Measurements from ENCODE around the gene PLEKHA6. TPM values are rescaled to one million over a fixed set of nuclear protein-coding genes. Genes with fewer than 3 reads are reported as not detected.

Gene PLEKHA6
- total and polyA plus RNA-seq, 2 donors (not counting 1 experiment from before 2014, with no cell fraction given), result 0.31 to 0.47 TPM

- H3K4me3 Mint-ChIP-seq, result no peak overlapping the region
- TF ChIP-seq EZH2 (IDR thresholded peaks at IDR 0.05; ENCODE audit: borderline replicate concordance, insufficient read depth, low read depth, low read length, poor library complexity, severe bottlenecking), result no peak
- no peak for TF ChIP-seq CTCF (IDR thresholded peaks at IDR 0.05)
- peaks cover 23% of the 10 kb centered on the region for H3K27me3 Mint-ChIP-seq
- Histone ChIP-seq H3K9me3 (ENCODE audit: control extremely low read depth in 1 of 3, control insufficient read depth in 2 of 3, insufficient read depth in 1 of 3, low read length in 2 of 3) (no peaks in the 10 kb centered on the region), H3K4me3 (ENCODE audit: control extremely low read depth in 1 of 5, extremely low read depth in 1 of 5, insufficient read depth in 1 of 5, low read depth in 2 of 5, low read length in 4 of 5) (no peak overlapping the region), H2AFZ (ENCODE audit: insufficient read depth, low read depth, low read length, poor library complexity, severe bottlenecking) (no peak overlapping the region), H3K9ac (ENCODE audit: low read length) (no peak overlapping the region), H3K36me3 (replicated peaks in 1 of 2; ENCODE audit: control extremely low read depth in 1 of 2, control insufficient read depth in 1 of 2, extremely low read depth in 1 of 2, insufficient read depth in 2 of 2, low read length in 1 of 2) (no peaks in the 10 kb centered on the region), H3K27ac (ENCODE audit: low read length in 2 of 2) (no peak overlapping the region), H3K27me3 (replicated peaks in 1 of 4; ENCODE audit: control extremely low read depth in 1 of 4, control insufficient read depth in 3 of 4, insufficient read depth in 4 of 4, low read length in 3 of 4) (peaks cover 0 to 13% (median 1%) of the 10 kb centered on the region in 4 experiments), H4K20me1 (ENCODE audit: control insufficient read depth, insufficient read depth, low read length, poor library complexity, severe bottlenecking) (no peaks in the 10 kb centered on the region), H3K4me2 (replicated peaks; ENCODE audit: low read depth, low read length, poor library complexity, severe bottlenecking) (no peak overlapping the region), H3K4me1 (ENCODE audit: control insufficient read depth in 2 of 2, insufficient read depth in 2 of 2, low read length in 2 of 2) (no peaks in the 10 kb centered on the region), H3K79me2 (ENCODE audit: control insufficient read depth, insufficient read depth, low read length) (no peaks in the 10 kb centered on the region)
- ChIA-PET CTCF (interaction anchor here (1.1 kb wide), 1 partner anchor 21 kb away, joined by 3 read pairs; no protein-coding TSS in a partner anchor), POLR2A (no interaction called here)
- H3K4me1 Mint-ChIP-seq, result no peaks in the 10 kb centered on the region
- no peak for ATAC-seq (ENCODE audit: low read depth)
- WGBS (ENCODE audit: insufficient coverage), result 95% methylated on average over 12 of the region's 12 CpGs
- no peak for DNase-seq
- intact Hi-C loops (cut with micrococcal nuclease), result no loop called here
- no peaks in the 10 kb centered on the region for H3K9me3 Mint-ChIP-seq (ENCODE audit: insufficient read depth)
- no peak overlapping the region for H3K27ac Mint-ChIP-seq
Observed at GRCh38 chr1:204340081-204340889, 19.4 kb downstream of the PLEKHA6 start.

- ATAC-seq (ENCODE audit: low read depth) (no peak), DNase-seq (no peak)
- no peak overlapping the region for H3K9ac ChIP-seq (ENCODE audit: low read length)
- CTCF ChIA-PET, result interaction anchor here (1.1 kb wide), 1 partner anchor 22 kb away, joined by 3 read pairs; no protein-coding TSS in a partner anchor
- Mint-ChIP-seq H3K4me1 (no peaks in the 10 kb centered on the region), H3K27me3 (peaks cover 15% of the 10 kb centered on the region), H3K27ac (no peak overlapping the region), H3K4me3 (no peak overlapping the region), H3K9me3 (ENCODE audit: insufficient read depth) (no peaks in the 10 kb centered on the region)
- H3K79me2 ChIP-seq (ENCODE audit: control insufficient read depth, insufficient read depth, low read length), result no peaks in the 10 kb centered on the region
- intact Hi-C loops (cut with micrococcal nuclease), result no loop called here
- no peak for TF ChIP-seq EZH2 (IDR thresholded peaks at IDR 0.05; ENCODE audit: borderline replicate concordance, insufficient read depth, low read depth, low read length, poor library complexity, severe bottlenecking)
- no peak for TF ChIP-seq CTCF (IDR thresholded peaks at IDR 0.05)
- H3K4me3 ChIP-seq (ENCODE audit: control extremely low read depth in 1 of 5, extremely low read depth in 1 of 5, insufficient read depth in 1 of 5, low read depth in 2 of 5, low read length in 4 of 5), result no peak overlapping the region
- no peak overlapping the region for H3K4me2 ChIP-seq (replicated peaks; ENCODE audit: low read depth, low read length, poor library complexity, severe bottlenecking)
- H3K36me3 ChIP-seq (replicated peaks in 1 of 2; ENCODE audit: control extremely low read depth in 1 of 2, control insufficient read depth in 1 of 2, extremely low read depth in 1 of 2, insufficient read depth in 2 of 2, low read length in 1 of 2), result no peaks in the 10 kb centered on the region
- H3K27ac ChIP-seq (ENCODE audit: low read length in 2 of 2), result no peak overlapping the region
- no peak overlapping the region for H2AFZ ChIP-seq (ENCODE audit: insufficient read depth, low read depth, low read length, poor library complexity, severe bottlenecking)
- no peaks in the 10 kb centered on the region for H4K20me1 ChIP-seq (ENCODE audit: control insufficient read depth, insufficient read depth, low read length, poor library complexity, severe bottlenecking)
- POLR2A ChIA-PET, result no interaction called here
- H3K4me1 ChIP-seq (ENCODE audit: control insufficient read depth in 2 of 2, insufficient read depth in 2 of 2, low read length in 2 of 2), result no peaks in the 10 kb centered on the region
- no peaks in the 10 kb centered on the region for H3K9me3 ChIP-seq (ENCODE audit: control extremely low read depth in 1 of 3, control insufficient read depth in 2 of 3, insufficient read depth in 1 of 3, low read length in 2 of 3)
- peaks cover 0 to 13% (median 1%) of the 10 kb centered on the region in 4 experiments for H3K27me3 ChIP-seq (replicated peaks in 1 of 4; ENCODE audit: control extremely low read depth in 1 of 4, control insufficient read depth in 3 of 4, insufficient read depth in 4 of 4, low read length in 3 of 4)
Observed at GRCh38 chr1:204339541-204339940, 20.2 kb downstream of the PLEKHA6 start.
